Suppressor macrophage treated with lipopolysaccharide for 4 hours (primary cell): ENCODE measurements around the gene GNAO1.

ENCODE experiments used
- DNase-seq: peaks from one replicate; pipeline ENCODE4 v3.0.0-alpha.2; 2020

Gene GNAO1

GRCh38 chr16:56337858-56338325 lies 146.6 kb downstream of the GNAO1 start:
- DNase-seq: no peak

GRCh38 chr16:56338566-56339318 lies 147.5 kb downstream of the GNAO1 start:
- DNase-seq: no peak

GRCh38 chr16:56339431-56340195 lies 148.3 kb downstream of the GNAO1 start:
- DNase-seq: no peak

- no peak for DNase-seq
These were observed 149.1 kb downstream of the GNAO1 start for GRCh38 chr16:56340416-56340815.

GRCh38 chr16:56340864-56341365 lies 149.6 kb downstream of the GNAO1 start:
- no peak for DNase-seq

GRCh38 chr16:56341656-56342399 lies 150.5 kb downstream of the GNAO1 start:
- no peak for DNase-seq

GRCh38 chr16:56343661-56344517 lies 152.6 kb downstream of the GNAO1 start:
- no peak for DNase-seq

GRCh38 chr16:56344518-56345405 lies 153.5 kb downstream of the GNAO1 start:
- DNase-seq: no peak

- DNase-seq: no peak
These were observed 154.2 kb downstream of the GNAO1 start for GRCh38 chr16:56345406-56346050.

- no peak for DNase-seq
These were observed 155.0 kb downstream of the GNAO1 start for GRCh38 chr16:56346131-56346890.

- DNase-seq: no peak
These were observed 155.9 kb downstream of the GNAO1 start for GRCh38 chr16:56347166-56347565.

- no peak for DNase-seq
These were observed 156.4 kb downstream of the GNAO1 start for GRCh38 chr16:56347670-56348069.

GRCh38 chr16:56348168-56349085 lies 157.1 kb downstream of the GNAO1 start:
- no peak for DNase-seq

- no peak for DNase-seq
These were observed 157.8 kb downstream of the GNAO1 start for GRCh38 chr16:56349086-56349415.

- DNase-seq: no peak
These were observed 158.4 kb downstream of the GNAO1 start for GRCh38 chr16:56349711-56350161.

- no peak for DNase-seq
These were observed 159.5 kb downstream of the GNAO1 start for GRCh38 chr16:56350491-56351405.

- DNase-seq: no peak
These were observed 160.2 kb downstream of the GNAO1 start for GRCh38 chr16:56351481-56351880.
